ENCODE data around the gene CLSTN2. TPM values are rescaled to one million over a fixed set of nuclear protein-coding genes. Genes with fewer than 3 reads are reported as not detected.
"Not testable (repeated sequence)": the region's sequence is repeated elsewhere in the genome, so short reads cannot be mapped to it uniquely, and the experiment has no call there.

CLSTN2 gene
- total and polyA plus RNA-seq, 5 donors from 2014 or later: not detected

DNA sequence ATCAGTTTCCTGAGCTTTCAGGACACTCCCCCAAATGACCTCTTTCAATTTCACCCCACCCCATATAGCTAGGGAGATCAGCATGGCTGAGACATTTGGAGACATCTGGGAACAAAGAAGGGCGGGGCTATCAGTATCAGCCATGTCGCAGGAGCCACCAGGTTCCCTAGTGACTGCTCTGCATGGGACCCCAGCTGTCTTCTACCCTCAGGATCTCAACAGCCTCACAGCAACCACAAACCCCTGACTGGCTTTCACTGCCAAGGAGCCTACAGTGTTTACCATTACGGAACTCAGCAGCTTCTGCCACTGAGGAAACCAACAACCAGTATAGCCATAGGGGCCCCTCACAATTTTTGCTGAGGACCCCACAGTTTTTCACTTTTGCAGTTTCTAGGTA, 473.3 kb downstream of the CLSTN2 start:
- ATAC-seq (ENCODE audit: low read depth in 2 of 2) (no peak), DNase-seq (no peak)
- H3K27ac ChIP-seq (ENCODE audit: insufficient read depth, low read length, poor library complexity, severe bottlenecking): no peak overlapping the region
- H3K9me3 Mint-ChIP-seq: peaks cover 0 to 22% (median 6%) of the 10 kb centered on the region in 7 donors
- H3K36me3 ChIP-seq (ENCODE audit: control insufficient read depth, insufficient read depth, low read length): no peaks in the 10 kb centered on the region
- no peak overlapping the region for H3K4me3 ChIP-seq (ENCODE audit: low read depth, low read length)
- H3K27ac Mint-ChIP-seq: no peak overlapping the region
- H3K4me3 Mint-ChIP-seq: no peak overlapping the region
- no peaks in the 10 kb centered on the region for H3K9me3 ChIP-seq (ENCODE audit: control insufficient read depth in 2 of 2, low read length in 2 of 2)
- no peaks in the 10 kb centered on the region for H3K4me1 ChIP-seq (ENCODE audit: control insufficient read depth, insufficient read depth, low read length, poor library complexity, severe bottlenecking)
- no peaks in the 10 kb centered on the region for H3K4me1 Mint-ChIP-seq
- no peaks in the 10 kb centered on the region for H3K27me3 ChIP-seq (ENCODE audit: control insufficient read depth, insufficient read depth, low read length)
- H3K36me3 Mint-ChIP-seq: no peaks in the 10 kb centered on the region
- H3K27me3 Mint-ChIP-seq: no peaks in the 10 kb centered on the region

DNA sequence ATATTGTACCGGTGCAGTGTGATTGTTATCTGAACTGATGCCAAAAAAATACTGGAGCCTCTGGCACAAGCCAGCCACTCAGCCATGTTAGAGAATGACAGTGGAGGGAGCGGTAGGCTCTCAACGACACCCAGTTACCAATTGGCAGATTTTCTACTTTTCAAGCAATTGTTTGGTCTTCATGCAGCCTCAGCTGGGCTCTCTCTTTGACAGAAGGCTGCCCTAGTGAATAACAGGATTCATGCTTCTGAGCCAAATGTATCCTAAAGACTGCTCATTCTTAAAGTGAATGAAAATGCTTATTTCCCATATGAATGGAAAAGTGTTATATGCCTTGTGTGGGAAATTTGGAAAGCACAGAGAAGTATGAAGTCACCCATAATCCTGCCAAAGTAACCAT, 481.7 kb downstream of the CLSTN2 start:
- DNase-seq (no peak), ATAC-seq (ENCODE audit: low read depth in 2 of 2) (no peak)
- Mint-ChIP-seq H3K4me3 (no peak overlapping the region), H3K27ac (no peak overlapping the region), H3K9me3 (peaks cover 0 to 2% (median 0%) of the 10 kb centered on the region in 7 donors), H3K36me3 (no peaks in the 10 kb centered on the region), H3K27me3 (peaks cover 10% of the 10 kb centered on the region), H3K4me1 (no peaks in the 10 kb centered on the region)
- no peak overlapping the region for H3K27ac ChIP-seq (ENCODE audit: insufficient read depth, low read length, poor library complexity, severe bottlenecking)
- no peak overlapping the region for H3K4me3 ChIP-seq (ENCODE audit: low read depth, low read length)
- no peaks in the 10 kb centered on the region for H3K27me3 ChIP-seq (ENCODE audit: control insufficient read depth, insufficient read depth, low read length)
- H3K9me3 ChIP-seq (ENCODE audit: control insufficient read depth in 2 of 2, low read length in 2 of 2): no peaks in the 10 kb centered on the region
- H3K4me1 ChIP-seq (ENCODE audit: control insufficient read depth, insufficient read depth, low read length, poor library complexity, severe bottlenecking): no peaks in the 10 kb centered on the region
- no peaks in the 10 kb centered on the region for H3K36me3 ChIP-seq (ENCODE audit: control insufficient read depth, insufficient read depth, low read length)

GRCh38 chr3:140420621-140421357, 485.8 kb downstream of the CLSTN2 start:
- H3K27ac ChIP-seq (ENCODE audit: insufficient read depth, low read length, poor library complexity, severe bottlenecking): no peak overlapping the region
- no peaks in the 10 kb centered on the region for H3K9me3 ChIP-seq (ENCODE audit: control insufficient read depth in 2 of 2, low read length in 2 of 2)
- DNase-seq (no peak), ATAC-seq (ENCODE audit: low read depth in 2 of 2) (no peak)
- H3K9me3 Mint-ChIP-seq: peaks cover 0 to 2% (median 0%) of the 10 kb centered on the region in 7 donors
- H3K27me3 Mint-ChIP-seq: peaks cover 6% of the 10 kb centered on the region
- no peaks in the 10 kb centered on the region for H3K27me3 ChIP-seq (ENCODE audit: control insufficient read depth, insufficient read depth, low read length)
- no peak overlapping the region for H3K4me3 Mint-ChIP-seq
- no peaks in the 10 kb centered on the region for H3K36me3 Mint-ChIP-seq
- no peaks in the 10 kb centered on the region for H3K4me1 ChIP-seq (ENCODE audit: control insufficient read depth, insufficient read depth, low read length, poor library complexity, severe bottlenecking)
- no peaks in the 10 kb centered on the region for H3K36me3 ChIP-seq (ENCODE audit: control insufficient read depth, insufficient read depth, low read length)
- no peak overlapping the region for H3K27ac Mint-ChIP-seq
- H3K4me3 ChIP-seq (ENCODE audit: low read depth, low read length): no peak overlapping the region
- no peaks in the 10 kb centered on the region for H3K4me1 Mint-ChIP-seq

DNA sequence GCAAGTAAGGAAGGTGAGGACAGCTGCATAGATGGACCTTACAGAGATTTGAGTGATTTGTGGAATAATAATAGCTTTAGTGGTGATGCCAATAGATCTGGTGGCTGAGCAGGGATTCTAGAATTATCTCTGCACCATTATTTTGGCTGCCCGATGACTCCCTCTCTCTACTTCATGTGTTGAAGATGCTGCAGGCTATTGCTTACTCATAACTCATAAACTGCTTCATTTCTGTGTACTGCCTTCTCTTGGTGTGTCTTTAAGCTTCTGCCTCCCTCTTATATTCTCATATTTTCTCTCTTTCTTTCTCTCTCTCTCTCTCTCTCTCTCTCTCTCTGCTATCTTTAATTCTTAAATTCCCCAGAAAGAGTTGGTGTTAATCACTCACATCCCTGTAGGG, 486.9 kb downstream of the CLSTN2 start:
- ATAC-seq (ENCODE audit: low read depth in 2 of 2) (no peak), DNase-seq (no peak)
- Histone ChIP-seq H3K4me1 (ENCODE audit: control insufficient read depth, insufficient read depth, low read length, poor library complexity, severe bottlenecking) (no peaks in the 10 kb centered on the region), H3K36me3 (ENCODE audit: control insufficient read depth, insufficient read depth, low read length) (no peaks in the 10 kb centered on the region), H3K27me3 (ENCODE audit: control insufficient read depth, insufficient read depth, low read length) (no peaks in the 10 kb centered on the region), H3K9me3 (ENCODE audit: control insufficient read depth in 2 of 2, low read length in 2 of 2) (no peaks in the 10 kb centered on the region), H3K27ac (ENCODE audit: insufficient read depth, low read length, poor library complexity, severe bottlenecking) (no peak overlapping the region), H3K4me3 (ENCODE audit: low read depth, low read length) (no peak overlapping the region)
- Mint-ChIP-seq H3K4me1 (no peaks in the 10 kb centered on the region), H3K9me3 (peaks cover 0 to 3% (median 0%) of the 10 kb centered on the region in 7 donors), H3K36me3 (no peaks in the 10 kb centered on the region), H3K27ac (no peak overlapping the region), H3K4me3 (no peak overlapping the region), H3K27me3 (peaks cover 6% of the 10 kb centered on the region)

- ATAC-seq (ENCODE audit: low read depth in 2 of 2): no peak
- no peak overlapping the region for H3K4me3 Mint-ChIP-seq
Observed at GRCh38 chr3:140423146-140423545, 488.2 kb downstream of the CLSTN2 start.

DNA sequence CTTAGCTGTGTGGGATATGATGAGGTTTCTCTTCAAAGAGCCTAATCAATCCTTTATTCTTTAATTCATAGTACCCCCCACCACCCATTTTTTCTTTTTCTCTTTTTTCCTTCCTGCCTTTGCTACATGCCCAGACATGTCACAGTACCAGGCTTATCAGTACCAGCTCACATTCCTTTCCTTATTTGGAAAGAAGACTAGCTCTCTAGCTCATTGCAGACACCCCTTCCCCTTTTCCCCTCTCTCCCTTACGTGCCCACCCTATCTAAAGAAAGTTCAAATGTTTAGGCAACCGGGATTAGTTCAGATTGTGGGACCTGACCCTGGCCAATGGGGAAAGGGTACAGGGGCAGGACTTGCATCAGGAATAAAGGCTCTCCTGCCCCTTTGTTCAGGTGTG, 488.6 kb downstream of the CLSTN2 start:
- not testable (repeated sequence) for DNase-seq; H3K4me1 ChIP-seq (ENCODE audit: control insufficient read depth, insufficient read depth, low read length, poor library complexity, severe bottlenecking); ATAC-seq (ENCODE audit: low read depth in 2 of 2)

More at GRCh38 chr3:140423146-140423545, 488.2 kb downstream of the CLSTN2 start:
- Histone ChIP-seq H3K4me3 (ENCODE audit: low read depth, low read length) (no peak overlapping the region), H3K27ac (ENCODE audit: insufficient read depth, low read length, poor library complexity, severe bottlenecking) (no peak overlapping the region), H3K9me3 (ENCODE audit: control insufficient read depth in 2 of 2, low read length in 2 of 2) (no peaks in the 10 kb centered on the region), H3K4me1 (ENCODE audit: control insufficient read depth, insufficient read depth, low read length, poor library complexity, severe bottlenecking) (no peaks in the 10 kb centered on the region), H3K27me3 (ENCODE audit: control insufficient read depth, insufficient read depth, low read length) (no peaks in the 10 kb centered on the region), H3K36me3 (ENCODE audit: control insufficient read depth, insufficient read depth, low read length) (no peaks in the 10 kb centered on the region)
- H3K9me3 Mint-ChIP-seq: peaks cover 0 to 3% (median 0%) of the 10 kb centered on the region in 7 donors
- H3K27ac Mint-ChIP-seq: no peak overlapping the region
- no peaks in the 10 kb centered on the region for H3K4me1 Mint-ChIP-seq
- no peaks in the 10 kb centered on the region for H3K36me3 Mint-ChIP-seq
- DNase-seq: no peak
- no peaks in the 10 kb centered on the region for H3K27me3 Mint-ChIP-seq

GRCh38 chr3:140424211-140424610, 489.2 kb downstream of the CLSTN2 start:
- Mint-ChIP-seq H3K36me3 (no peaks in the 10 kb centered on the region), H3K9me3 (peaks cover 0 to 1% (median 0%) of the 10 kb centered on the region in 7 donors), H3K4me1 (no peaks in the 10 kb centered on the region), H3K27me3 (no peaks in the 10 kb centered on the region), H3K27ac (peak overlapping the region in 1 of 3 donors; percentile 79), H3K4me3 (no peak overlapping the region)
- no peaks in the 10 kb centered on the region for H3K36me3 ChIP-seq (ENCODE audit: control insufficient read depth, insufficient read depth, low read length)
- DNase-seq (no peak), ATAC-seq (ENCODE audit: low read depth in 2 of 2) (no peak)
- H3K4me3 ChIP-seq (ENCODE audit: low read depth, low read length): no peak overlapping the region
- no peaks in the 10 kb centered on the region for H3K27me3 ChIP-seq (ENCODE audit: control insufficient read depth, insufficient read depth, low read length)
- no peaks in the 10 kb centered on the region for H3K9me3 ChIP-seq (ENCODE audit: control insufficient read depth in 2 of 2, low read length in 2 of 2)
- no peaks in the 10 kb centered on the region for H3K4me1 ChIP-seq (ENCODE audit: control insufficient read depth, insufficient read depth, low read length, poor library complexity, severe bottlenecking)
- no peak overlapping the region for H3K27ac ChIP-seq (ENCODE audit: insufficient read depth, low read length, poor library complexity, severe bottlenecking)

More for the DNA sequence above, 488.6 kb downstream of the CLSTN2 start:
- not testable (repeated sequence) for H3K4me3 ChIP-seq (ENCODE audit: low read depth, low read length); H3K27ac Mint-ChIP-seq; H3K4me1 Mint-ChIP-seq; H3K27me3 ChIP-seq (ENCODE audit: control insufficient read depth, insufficient read depth, low read length); H3K9me3 ChIP-seq (ENCODE audit: control insufficient read depth in 2 of 2, low read length in 2 of 2); H3K36me3 Mint-ChIP-seq; H3K27me3 Mint-ChIP-seq; H3K27ac ChIP-seq (ENCODE audit: insufficient read depth, low read length, poor library complexity, severe bottlenecking); H3K36me3 ChIP-seq (ENCODE audit: control insufficient read depth, insufficient read depth, low read length); H3K4me3 Mint-ChIP-seq; H3K9me3 Mint-ChIP-seq

- H3K27me3 ChIP-seq (ENCODE audit: control insufficient read depth, insufficient read depth, low read length): no peaks in the 10 kb centered on the region
- no peak overlapping the region for H3K4me3 ChIP-seq (ENCODE audit: low read depth, low read length)
- Mint-ChIP-seq H3K9me3 (peaks cover 0 to 1% (median 0%) of the 10 kb centered on the region in 7 donors), H3K27me3 (no peaks in the 10 kb centered on the region), H3K36me3 (no peaks in the 10 kb centered on the region), H3K4me1 (no peaks in the 10 kb centered on the region), H3K4me3 (no peak overlapping the region), H3K27ac (no peak overlapping the region)
- ATAC-seq (ENCODE audit: low read depth in 2 of 2) (no peak), DNase-seq (no peak)
- no peaks in the 10 kb centered on the region for H3K9me3 ChIP-seq (ENCODE audit: control insufficient read depth in 2 of 2, low read length in 2 of 2)
- no peaks in the 10 kb centered on the region for H3K36me3 ChIP-seq (ENCODE audit: control insufficient read depth, insufficient read depth, low read length)
- no peaks in the 10 kb centered on the region for H3K4me1 ChIP-seq (ENCODE audit: control insufficient read depth, insufficient read depth, low read length, poor library complexity, severe bottlenecking)
- no peak overlapping the region for H3K27ac ChIP-seq (ENCODE audit: insufficient read depth, low read length, poor library complexity, severe bottlenecking)
Observed at GRCh38 chr3:140424726-140425125, 489.7 kb downstream of the CLSTN2 start.

Data from CD4-positive, CD25-positive, alpha-beta regulatory T cell (primary cell).